WI38 (cell line): Measurements from ENCODE around the gene WDR76.

Experiments used
- H3K4me3 ChIP-seq: 2 replicates; pipeline ENCODE4 v1.5.1; 2011; ENCODE audit warnings: low read depth, mild to moderate bottlenecking, control low read depth, low read length
- TF ChIP-seq, protein P1 (sequence below): IDR thresholded peaks from 2 replicates; pipeline ENCODE4 v1.5.1; 2012; ENCODE audit warnings: low read depth, mild to moderate bottlenecking, control low read depth, low read length

The WDR76 gene

DNA sequence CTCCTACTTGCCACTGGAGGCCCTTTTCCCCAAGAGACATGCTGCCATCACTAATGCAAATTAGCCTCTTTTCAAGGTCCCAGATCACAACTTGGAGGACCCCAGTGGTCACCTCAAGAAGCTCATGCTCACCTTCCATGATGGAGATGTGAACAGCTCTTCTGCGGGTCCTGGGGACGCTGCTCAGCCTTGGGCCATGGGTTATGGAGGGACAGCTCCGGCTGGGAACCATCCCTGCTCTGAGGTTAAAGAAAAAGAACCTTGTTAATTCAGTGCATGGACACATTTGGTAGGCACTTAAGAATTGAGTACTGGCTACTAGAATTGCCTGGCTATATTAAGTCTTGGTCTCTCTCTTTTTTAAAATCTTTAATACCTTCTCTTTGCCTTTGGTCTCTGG, 56.8 kb downstream of the WDR76 start:
- H3K4me3 ChIP-seq = no peak overlapping the region
- TF ChIP-seq, protein P1, sequence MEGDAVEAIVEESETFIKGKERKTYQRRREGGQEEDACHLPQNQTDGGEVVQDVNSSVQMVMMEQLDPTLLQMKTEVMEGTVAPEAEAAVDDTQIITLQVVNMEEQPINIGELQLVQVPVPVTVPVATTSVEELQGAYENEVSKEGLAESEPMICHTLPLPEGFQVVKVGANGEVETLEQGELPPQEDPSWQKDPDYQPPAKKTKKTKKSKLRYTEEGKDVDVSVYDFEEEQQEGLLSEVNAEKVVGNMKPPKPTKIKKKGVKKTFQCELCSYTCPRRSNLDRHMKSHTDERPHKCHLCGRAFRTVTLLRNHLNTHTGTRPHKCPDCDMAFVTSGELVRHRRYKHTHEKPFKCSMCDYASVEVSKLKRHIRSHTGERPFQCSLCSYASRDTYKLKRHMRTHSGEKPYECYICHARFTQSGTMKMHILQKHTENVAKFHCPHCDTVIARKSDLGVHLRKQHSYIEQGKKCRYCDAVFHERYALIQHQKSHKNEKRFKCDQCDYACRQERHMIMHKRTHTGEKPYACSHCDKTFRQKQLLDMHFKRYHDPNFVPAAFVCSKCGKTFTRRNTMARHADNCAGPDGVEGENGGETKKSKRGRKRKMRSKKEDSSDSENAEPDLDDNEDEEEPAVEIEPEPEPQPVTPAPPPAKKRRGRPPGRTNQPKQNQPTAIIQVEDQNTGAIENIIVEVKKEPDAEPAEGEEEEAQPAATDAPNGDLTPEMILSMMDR = no peak

DNA sequence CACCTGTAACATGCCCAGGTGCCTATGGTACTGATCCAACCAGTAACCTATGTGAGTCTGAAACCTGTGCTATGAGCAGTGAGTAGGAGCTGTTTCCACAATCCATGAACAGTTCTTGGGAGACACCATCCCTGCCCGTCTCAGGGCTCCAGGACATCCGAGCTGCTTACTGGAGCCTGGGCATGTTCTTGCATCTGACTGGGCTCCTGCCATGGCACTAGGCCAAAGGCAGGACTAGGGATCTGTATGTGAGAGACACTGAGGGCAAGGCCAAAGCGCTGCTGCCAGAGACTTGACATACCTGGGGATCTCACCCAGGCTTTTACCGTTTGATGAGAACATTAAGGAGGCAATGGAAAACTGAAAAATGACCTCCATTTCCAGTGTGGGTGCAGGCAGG, 59.8 kb downstream of the WDR76 start:
- no peak overlapping the region for H3K4me3 ChIP-seq
- TF ChIP-seq, protein P1 = no peak

DNA sequence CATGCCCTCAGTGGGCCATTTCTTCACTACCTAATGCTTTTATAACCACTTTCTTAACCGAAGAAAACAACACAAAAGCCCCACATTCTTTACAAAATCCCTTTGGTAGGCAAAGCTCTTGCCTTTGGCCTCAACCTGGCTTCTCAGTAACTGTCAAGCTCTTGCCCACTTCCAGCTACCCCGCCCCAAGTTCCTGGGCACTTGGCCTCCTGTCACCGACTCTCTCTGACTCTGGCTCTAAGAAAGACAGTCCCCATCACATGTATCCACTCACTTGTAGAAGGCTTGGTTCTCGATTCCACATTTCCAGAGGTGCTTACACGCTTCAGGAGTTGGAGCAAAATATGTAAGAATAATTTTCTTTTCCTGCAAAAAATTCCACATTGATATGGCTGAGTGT, 61.1 kb downstream of the WDR76 start:
- no peak overlapping the region for H3K4me3 ChIP-seq

DNA sequence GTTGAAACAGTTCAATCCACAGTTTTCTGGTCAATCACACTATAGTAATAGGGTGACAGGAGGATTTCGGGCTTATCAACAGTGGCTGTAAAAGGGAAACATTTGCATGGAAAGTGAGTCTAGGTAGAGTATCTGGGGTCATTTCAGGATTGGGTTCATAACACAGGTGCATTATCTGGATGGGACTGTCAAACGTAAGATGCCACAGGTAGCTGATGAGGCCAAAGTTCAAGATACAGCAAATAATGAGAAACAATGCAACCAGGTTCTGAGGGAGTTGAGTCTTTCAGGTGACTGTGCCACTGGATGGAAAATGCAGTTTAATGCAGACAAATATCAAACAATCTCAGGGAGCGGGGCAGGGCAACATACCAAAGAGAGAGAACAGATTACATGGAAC, 62.2 kb downstream of the WDR76 start:
- no peak overlapping the region for H3K4me3 ChIP-seq
- TF ChIP-seq, protein P1 = no peak

More for the DNA sequence above, 61.1 kb downstream of the WDR76 start:
- TF ChIP-seq, protein P1 = no peak

DNA sequence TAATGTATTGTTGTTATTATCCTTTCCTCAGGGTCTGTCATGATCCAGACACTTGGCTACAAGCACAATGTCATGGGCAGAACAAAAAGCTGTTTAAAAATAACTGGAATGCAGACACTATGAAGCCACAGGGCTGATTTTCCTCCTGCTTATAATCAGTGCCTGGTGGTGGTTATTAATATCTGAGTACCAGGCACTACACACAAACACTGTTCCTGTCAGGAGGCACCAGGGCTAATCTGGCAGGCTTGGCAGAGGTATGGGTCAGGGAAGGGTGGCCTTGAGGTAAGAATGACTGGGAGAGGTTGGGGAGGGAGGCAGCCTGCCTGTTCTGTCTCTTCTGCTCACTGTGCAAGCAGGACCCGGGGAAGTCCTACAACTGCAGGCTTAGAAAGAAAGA, 67.2 kb downstream of the WDR76 start:
- no peak overlapping the region for H3K4me3 ChIP-seq
- TF ChIP-seq, protein P1 = no peak

DNA sequence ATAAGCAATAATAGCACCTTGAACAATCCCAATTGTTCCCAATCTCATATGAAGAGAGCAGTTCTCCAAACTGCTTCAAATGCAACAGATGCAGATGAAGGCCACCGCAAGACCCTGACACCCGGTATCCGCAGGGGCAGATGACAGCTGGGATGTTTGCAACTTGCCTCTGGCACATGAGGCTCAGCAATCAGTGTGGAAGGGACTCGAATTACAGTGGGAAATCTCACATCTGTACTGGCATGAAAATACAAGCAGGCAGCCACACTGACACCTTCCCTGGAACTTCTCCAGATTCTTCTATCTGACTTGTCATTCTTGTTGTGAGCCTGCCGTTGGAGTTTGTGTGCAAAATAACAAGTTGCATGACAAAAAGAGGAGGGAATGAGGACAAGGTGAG, 68.8 kb downstream of the WDR76 start:
- no peak overlapping the region for H3K4me3 ChIP-seq
- TF ChIP-seq, protein P1 = no peak

DNA sequence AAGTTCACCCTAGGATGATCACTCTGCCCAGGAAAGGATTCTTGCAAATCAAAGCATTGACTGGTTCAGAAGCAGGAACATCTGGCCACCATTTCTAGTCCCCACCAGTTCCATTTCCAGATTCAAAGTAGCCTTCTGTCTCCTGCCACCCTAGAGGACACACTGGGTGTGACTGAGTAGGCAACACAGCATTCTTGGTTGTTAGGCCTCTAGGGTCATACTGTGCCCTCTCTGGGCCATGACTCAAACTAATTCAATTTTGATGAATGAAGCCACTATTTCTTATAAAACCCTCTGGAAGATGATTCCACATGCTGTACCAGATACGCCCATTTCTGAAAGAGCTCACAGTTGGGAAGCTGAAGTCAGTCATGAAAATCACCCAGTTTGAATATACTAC, 69.7 kb downstream of the WDR76 start:
- TF ChIP-seq, protein P1 = no peak
- H3K4me3 ChIP-seq = no peak overlapping the region
